ENCODE results near the gene PRKCA. TPM values are rescaled to one million over a fixed set of nuclear protein-coding genes. Genes with fewer than 3 reads are reported as not detected.

The PRKCA gene
- total RNA-seq, 4 donors from 2014 or later, result 9.0 to 76.1 (median 15.1) TPM

DNA sequence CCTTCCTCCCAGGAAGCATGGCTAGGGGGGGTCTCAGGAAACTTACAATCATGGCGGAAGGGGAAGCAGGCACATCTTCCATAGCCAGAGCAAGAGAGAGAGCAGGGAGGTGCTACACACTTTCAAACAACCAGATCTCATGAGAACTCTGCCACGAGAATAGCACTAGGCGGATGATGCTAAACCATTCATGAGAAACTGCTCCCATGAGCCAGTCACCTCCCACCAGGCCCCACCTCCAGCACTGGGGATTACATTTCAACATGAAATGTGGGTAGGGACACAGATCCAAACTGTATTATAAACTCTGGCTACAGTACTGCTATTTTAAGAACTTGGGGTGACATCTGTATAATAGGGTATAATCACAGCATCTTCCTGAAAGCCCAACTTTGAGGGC lies 449.4 kb downstream of the PRKCA start:
- no peaks in the 10 kb centered on the region for H3K27me3 ChIP-seq
- TF ChIP-seq, protein P1, sequence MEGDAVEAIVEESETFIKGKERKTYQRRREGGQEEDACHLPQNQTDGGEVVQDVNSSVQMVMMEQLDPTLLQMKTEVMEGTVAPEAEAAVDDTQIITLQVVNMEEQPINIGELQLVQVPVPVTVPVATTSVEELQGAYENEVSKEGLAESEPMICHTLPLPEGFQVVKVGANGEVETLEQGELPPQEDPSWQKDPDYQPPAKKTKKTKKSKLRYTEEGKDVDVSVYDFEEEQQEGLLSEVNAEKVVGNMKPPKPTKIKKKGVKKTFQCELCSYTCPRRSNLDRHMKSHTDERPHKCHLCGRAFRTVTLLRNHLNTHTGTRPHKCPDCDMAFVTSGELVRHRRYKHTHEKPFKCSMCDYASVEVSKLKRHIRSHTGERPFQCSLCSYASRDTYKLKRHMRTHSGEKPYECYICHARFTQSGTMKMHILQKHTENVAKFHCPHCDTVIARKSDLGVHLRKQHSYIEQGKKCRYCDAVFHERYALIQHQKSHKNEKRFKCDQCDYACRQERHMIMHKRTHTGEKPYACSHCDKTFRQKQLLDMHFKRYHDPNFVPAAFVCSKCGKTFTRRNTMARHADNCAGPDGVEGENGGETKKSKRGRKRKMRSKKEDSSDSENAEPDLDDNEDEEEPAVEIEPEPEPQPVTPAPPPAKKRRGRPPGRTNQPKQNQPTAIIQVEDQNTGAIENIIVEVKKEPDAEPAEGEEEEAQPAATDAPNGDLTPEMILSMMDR (IDR thresholded peaks at IDR 0.05), result no peak
- no peak for TF ChIP-seq POLR2A (IDR thresholded peaks at IDR 0.05)
- H3K36me3 ChIP-seq, result no peaks in the 10 kb centered on the region
- H3K9me3 ChIP-seq, result no peaks in the 10 kb centered on the region
- H3K4me3 ChIP-seq, result no peak overlapping the region
- H3K27ac ChIP-seq, result no peak overlapping the region
- H3K4me1 ChIP-seq, result no peaks in the 10 kb centered on the region
- intact Hi-C loops (cut with DNase I; ENCODE audit: low total_unique reads), result no loop called here
- no peak for DNase-seq

DNA sequence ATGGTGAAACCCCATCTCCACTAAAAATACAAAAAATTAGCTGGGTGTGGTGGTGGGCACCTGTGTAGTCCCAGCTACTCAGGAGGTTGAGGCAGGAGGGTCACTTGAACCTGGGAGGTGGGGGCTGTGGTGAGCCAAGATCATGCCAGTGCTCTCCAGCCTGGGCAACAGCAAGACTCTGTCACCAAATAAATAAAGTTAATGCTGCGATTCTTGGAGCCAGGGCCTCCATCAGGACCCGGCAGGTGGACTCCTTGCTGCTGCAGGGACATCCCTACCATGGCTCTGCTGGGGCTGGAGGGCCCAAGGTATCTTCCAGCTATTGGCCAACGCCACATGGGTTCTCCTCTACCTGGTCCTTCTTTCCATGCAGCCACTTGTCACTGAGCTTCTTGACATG lies 450.0 kb downstream of the PRKCA start:
- Histone ChIP-seq H3K36me3 (no peaks in the 10 kb centered on the region), H3K4me3 (no peak overlapping the region), H3K27ac (no peak overlapping the region), H3K9me3 (no peaks in the 10 kb centered on the region), H3K27me3 (no peaks in the 10 kb centered on the region), H3K4me1 (no peaks in the 10 kb centered on the region)
- intact Hi-C loops (cut with DNase I; ENCODE audit: low total_unique reads), result no loop called here
- TF ChIP-seq, protein P1 (IDR thresholded peaks at IDR 0.05), result no peak
- TF ChIP-seq POLR2A (IDR thresholded peaks at IDR 0.05), result no peak
- no peak for DNase-seq

DNA sequence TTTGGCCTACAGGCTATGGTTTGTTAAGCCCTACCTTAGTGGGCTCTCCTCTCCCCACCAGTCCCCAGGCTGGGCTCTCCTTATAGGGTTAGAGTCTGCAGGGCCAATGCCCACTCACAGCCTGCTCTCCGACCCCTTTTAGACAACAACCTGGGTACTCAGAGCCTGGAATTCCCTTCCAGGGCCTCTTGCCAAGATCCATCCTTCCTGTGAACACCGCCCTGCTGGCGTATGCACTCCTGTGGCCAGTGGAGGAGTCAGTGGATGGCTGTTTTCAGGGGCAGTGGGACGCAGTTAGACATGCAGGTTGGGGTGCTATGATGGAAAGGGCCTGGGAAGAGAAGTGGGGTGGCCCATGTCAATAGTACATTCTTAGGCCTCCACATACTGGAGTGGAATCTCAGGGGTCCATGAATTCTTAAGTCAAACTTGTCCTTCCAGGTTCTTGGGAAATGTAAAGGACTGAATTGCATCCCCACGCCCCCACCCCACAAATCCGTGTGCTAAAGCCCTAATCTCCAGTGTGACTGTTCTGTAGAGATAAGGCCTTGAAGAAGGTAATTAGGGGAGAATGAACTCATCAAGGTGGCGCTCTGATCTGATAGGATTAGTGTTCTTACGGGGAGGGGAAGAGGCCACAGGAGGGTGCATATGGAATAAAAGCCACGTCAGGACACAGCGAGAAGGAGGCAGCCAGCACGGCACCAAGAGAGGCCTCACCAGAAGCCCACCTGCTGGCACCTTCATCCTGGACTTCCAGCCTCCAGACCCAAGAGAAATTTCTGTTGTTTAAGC lies 450.9 kb downstream of the PRKCA start:
- Histone ChIP-seq H3K27ac (no peak overlapping the region), H3K27me3 (no peaks in the 10 kb centered on the region), H3K4me3 (no peak overlapping the region), H3K4me1 (no peaks in the 10 kb centered on the region), H3K36me3 (no peaks in the 10 kb centered on the region), H3K9me3 (no peaks in the 10 kb centered on the region)
- intact Hi-C loops (cut with DNase I; ENCODE audit: low total_unique reads), result no loop called here
- no peak for DNase-seq
- TF ChIP-seq POLR2A (IDR thresholded peaks at IDR 0.05), result no peak
- TF ChIP-seq, protein P1 (IDR thresholded peaks at IDR 0.05), result no peak

DNA sequence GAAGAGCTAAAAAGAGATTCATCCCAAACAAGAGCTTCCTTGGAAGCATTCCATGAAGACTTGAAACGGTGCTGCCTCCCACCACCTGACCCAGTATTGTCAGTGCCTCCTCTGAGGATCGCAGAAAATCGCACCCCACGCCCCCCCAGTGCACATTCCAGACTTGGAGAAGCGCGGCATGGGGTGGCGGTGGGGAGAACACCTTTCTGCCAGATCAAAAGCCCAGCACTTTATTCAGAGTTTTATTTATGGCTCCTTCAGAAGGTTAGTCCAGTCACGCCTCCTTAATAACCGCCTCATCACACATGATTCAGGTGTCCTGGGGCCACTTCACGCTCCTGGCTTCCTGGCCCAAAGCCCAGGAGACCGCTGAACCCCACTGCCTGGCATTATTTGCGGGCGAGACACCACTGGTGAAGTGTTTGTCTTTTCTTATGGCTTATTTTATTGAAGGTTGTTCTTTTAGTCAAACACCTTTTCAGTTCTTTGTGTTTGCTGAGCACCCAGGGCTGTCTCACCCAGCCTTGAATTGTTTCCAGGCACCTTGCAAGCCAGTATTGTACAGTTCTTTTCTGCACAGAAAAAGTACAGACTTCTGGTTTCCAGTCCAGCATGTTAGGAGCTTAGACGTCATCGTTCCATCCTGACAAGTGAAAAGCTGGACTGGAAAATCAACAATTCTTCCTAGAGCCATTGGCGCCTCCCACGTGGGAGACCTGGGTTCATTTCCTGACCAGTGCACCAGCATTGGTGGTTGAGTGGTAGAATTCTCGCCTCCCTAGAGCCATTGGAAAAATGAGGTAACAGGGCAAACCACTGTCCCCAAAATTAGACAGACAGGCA lies 452.9 kb downstream of the PRKCA start:
- H3K27ac ChIP-seq, result no peak overlapping the region
- no peaks in the 10 kb centered on the region for H3K27me3 ChIP-seq
- H3K4me3 ChIP-seq, result no peak overlapping the region
- no peaks in the 10 kb centered on the region for H3K36me3 ChIP-seq
- no peak for TF ChIP-seq POLR2A (IDR thresholded peaks at IDR 0.05)
- no peak for DNase-seq
- H3K4me1 ChIP-seq, result no peaks in the 10 kb centered on the region
- H3K9me3 ChIP-seq, result no peaks in the 10 kb centered on the region
- intact Hi-C loops (cut with DNase I; ENCODE audit: low total_unique reads), result no loop called here

DNA sequence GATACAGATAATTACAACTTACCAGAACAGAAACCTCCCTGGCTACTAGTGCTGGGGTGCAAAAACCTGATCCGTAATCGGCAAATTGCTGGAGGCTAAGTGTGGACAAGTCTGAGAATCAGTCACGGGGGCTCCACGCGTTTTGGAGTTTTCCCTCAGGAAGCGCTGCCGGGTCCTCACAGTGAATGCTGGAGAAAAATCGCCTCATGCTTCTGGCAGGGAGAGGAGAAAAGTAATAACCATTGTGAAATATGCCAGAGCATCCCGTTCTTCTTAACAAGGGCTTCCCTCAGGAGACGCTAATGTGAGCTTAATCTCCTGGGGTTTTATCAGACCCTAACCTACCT lies 453.5 kb downstream of the PRKCA start:
- intact Hi-C loops (cut with DNase I; ENCODE audit: low total_unique reads), result no loop called here
- no peaks in the 10 kb centered on the region for H3K9me3 ChIP-seq
- no peak for DNase-seq
- H3K27ac ChIP-seq, result no peak overlapping the region
- TF ChIP-seq, protein P1 (IDR thresholded peaks at IDR 0.05), result no peak
- no peak for TF ChIP-seq POLR2A (IDR thresholded peaks at IDR 0.05)
- H3K4me3 ChIP-seq, result no peak overlapping the region
- no peaks in the 10 kb centered on the region for H3K4me1 ChIP-seq
- no peaks in the 10 kb centered on the region for H3K27me3 ChIP-seq
- no peaks in the 10 kb centered on the region for H3K36me3 ChIP-seq

Data from uterus (tissue), 4 donors.